ENCODE data around the gene APOBEC4. TPM values are rescaled to one million over a fixed set of nuclear protein-coding genes. Genes with fewer than 3 reads are reported as not detected.
A peak's percentile ranks its signal among the peaks of the same experiment; 100 is the strongest.

Gene APOBEC4
- total RNA-seq, 6 experiments from 2014 or later: not detected

GRCh38 chr1:183600136-183600535 is 53.0 kb downstream of the APOBEC4 start:
- no peak overlapping the region for H3K4me3 Mint-ChIP-seq
- peak overlapping the region; percentile 60 for H3K27ac Mint-ChIP-seq
- peaks cover 67% of the 10 kb centered on the region for H3K4me1 Mint-ChIP-seq (ENCODE audit: low read depth)
- no peaks in the 10 kb centered on the region for H3K9me3 Mint-ChIP-seq
- DNase-seq: peak; percentile 83
- TF ChIP-seq CTCF (IDR thresholded peaks at IDR 0.05): no peak
- no peaks in the 10 kb centered on the region for H3K36me3 Mint-ChIP-seq (ENCODE audit: low read depth)
- no peaks in the 10 kb centered on the region; the same call in none of the 2 replicates for H3K27me3 Mint-ChIP-seq (ENCODE audit: insufficient read depth)

DNA sequence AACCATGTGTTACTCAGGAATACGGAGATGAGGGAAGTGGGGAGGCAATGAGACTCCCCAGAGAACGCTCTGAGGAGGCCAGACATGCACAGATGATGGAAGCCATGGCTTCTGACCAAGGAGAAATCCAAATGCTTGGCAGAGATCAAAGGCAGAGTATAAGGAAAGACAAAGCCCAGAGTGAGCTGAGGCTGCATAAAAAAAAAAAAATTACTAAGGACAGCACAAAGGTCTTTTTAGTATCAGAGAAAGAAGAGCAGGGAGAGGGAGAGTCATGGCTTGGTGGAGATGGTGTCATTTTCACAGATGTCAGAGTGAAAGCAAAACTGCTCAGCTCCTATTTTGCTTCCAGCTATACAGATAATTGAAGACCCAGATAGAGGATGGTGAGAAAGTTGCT is 54.7 kb downstream of the APOBEC4 start:
- Mint-ChIP-seq H3K4me1 (ENCODE audit: low read depth) (peaks cover 50% of the 10 kb centered on the region), H3K27ac (no peak overlapping the region; the same call in 1 of the 2 replicates)
- DNase-seq: no peak

GRCh38 chr1:183597656-183598347 is 55.3 kb downstream of the APOBEC4 start:
- Mint-ChIP-seq H3K27me3 (ENCODE audit: insufficient read depth) (no peaks in the 10 kb centered on the region; the same call in none of the 2 replicates), H3K27ac (peak overlapping the region; percentile 74), H3K36me3 (ENCODE audit: low read depth) (no peaks in the 10 kb centered on the region), H3K4me3 (no peak overlapping the region), H3K9me3 (no peaks in the 10 kb centered on the region), H3K4me1 (ENCODE audit: low read depth) (peaks cover 44% of the 10 kb centered on the region)
- TF ChIP-seq CTCF (IDR thresholded peaks at IDR 0.05): no peak
- DNase-seq: peak; percentile 32

More for the DNA sequence above, 54.7 kb downstream of the APOBEC4 start:
- Mint-ChIP-seq H3K27me3 (ENCODE audit: insufficient read depth) (no peaks in the 10 kb centered on the region; the same call in none of the 2 replicates), H3K4me3 (no peak overlapping the region), H3K36me3 (ENCODE audit: low read depth) (no peaks in the 10 kb centered on the region), H3K9me3 (no peaks in the 10 kb centered on the region)
- TF ChIP-seq CTCF (IDR thresholded peaks at IDR 0.05): no peak

DNA sequence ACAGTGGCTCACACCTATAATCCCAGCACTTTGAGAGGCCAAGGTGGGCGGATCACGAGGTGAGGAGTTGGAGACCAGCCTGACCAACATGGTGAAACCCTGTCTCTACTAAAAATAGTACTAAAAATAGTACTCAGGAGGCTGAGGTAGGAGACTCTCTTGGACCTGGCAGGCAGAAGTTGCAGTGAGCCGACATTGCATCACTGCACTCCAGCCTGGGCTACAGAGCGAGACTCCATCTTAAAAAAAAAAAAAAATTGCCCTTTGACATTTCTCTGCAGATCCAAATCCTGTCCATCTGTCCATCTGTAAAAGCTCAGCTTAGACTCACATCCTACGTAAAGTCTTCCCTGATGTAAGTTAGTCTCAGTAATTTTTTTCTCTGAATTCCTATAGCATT is 56.6 kb downstream of the APOBEC4 start:
- Mint-ChIP-seq H3K27ac (no peak overlapping the region), H3K27me3 (ENCODE audit: insufficient read depth) (no peaks in the 10 kb centered on the region; the same call in none of the 2 replicates)

More for the DNA sequence above, 56.6 kb downstream of the APOBEC4 start:
- Mint-ChIP-seq H3K9me3 (no peaks in the 10 kb centered on the region), H3K4me3 (no peak overlapping the region), H3K36me3 (ENCODE audit: low read depth) (no peaks in the 10 kb centered on the region), H3K4me1 (ENCODE audit: low read depth) (peaks cover 49% of the 10 kb centered on the region)
- no peak for DNase-seq
- no peak for TF ChIP-seq CTCF (IDR thresholded peaks at IDR 0.05)

Other genes starting within 250 kb of the APOBEC4 start
- 10 to 100 TPM; 20.2 to 31.4 (median 23.8) TPM for gene NMNAT2, start 234.9 kb downstream of the APOBEC4 start, total RNA-seq (2021; fragmentation: NEBNext Ultra II Directional; extraction: Animal tissue kit (Norgen Biotek cat#: 25700))
- 10 to 100 TPM; 49.5 to 63.6 (median 55.5) TPM for gene SMG7, start 180.8 kb downstream of the APOBEC4 start, total RNA-seq (2021; fragmentation: NEBNext Ultra II Directional; extraction: Animal tissue kit (Norgen Biotek cat#: 25700))
- gene NCF2, start 62.9 kb downstream of the APOBEC4 start, total RNA-seq (2021; fragmentation: NEBNext Ultra II Directional; extraction: Animal tissue kit (Norgen Biotek cat#: 25700)): 1 to 10 TPM in 4 of 6 experiments, under 1 TPM in 2; 0.61 to 2.8 (median 1.5) TPM
- 100 to 1,000 TPM; 231 to 263 (median 249) TPM for gene ARPC5, start 17.5 kb downstream of the APOBEC4 start, total RNA-seq (2021; fragmentation: NEBNext Ultra II Directional; extraction: Animal tissue kit (Norgen Biotek cat#: 25700))
- 10 to 100 TPM; 12.0 to 16.8 (median 14.7) TPM for gene RGL1, start 151.8 kb upstream of the APOBEC4 start, total RNA-seq (2021; fragmentation: NEBNext Ultra II Directional; extraction: Animal tissue kit (Norgen Biotek cat#: 25700))

Measured in HFFc6 (cell line).